HG02870 (cell line): ENCODE data around the gene PLD4.
"Not testable (repeated sequence)": the region's sequence is repeated elsewhere in the genome, so short reads cannot be mapped to it uniquely, and the experiment has no call there.

Experiments
- ATAC-seq: cut with Tn5 transposase; IDR thresholded peaks from one replicate; pipeline ENCODE4 v1.9.1; 2021; ENCODE audit warnings: mild to moderate bottlenecking, moderate library complexity; ENCODE audit not compliant: unreplicated experiment

PLD4 gene

GRCh38 chr14:104939666-104940410 is 15.2 kb downstream of the PLD4 start:
- ATAC-seq: no peak

DNA sequence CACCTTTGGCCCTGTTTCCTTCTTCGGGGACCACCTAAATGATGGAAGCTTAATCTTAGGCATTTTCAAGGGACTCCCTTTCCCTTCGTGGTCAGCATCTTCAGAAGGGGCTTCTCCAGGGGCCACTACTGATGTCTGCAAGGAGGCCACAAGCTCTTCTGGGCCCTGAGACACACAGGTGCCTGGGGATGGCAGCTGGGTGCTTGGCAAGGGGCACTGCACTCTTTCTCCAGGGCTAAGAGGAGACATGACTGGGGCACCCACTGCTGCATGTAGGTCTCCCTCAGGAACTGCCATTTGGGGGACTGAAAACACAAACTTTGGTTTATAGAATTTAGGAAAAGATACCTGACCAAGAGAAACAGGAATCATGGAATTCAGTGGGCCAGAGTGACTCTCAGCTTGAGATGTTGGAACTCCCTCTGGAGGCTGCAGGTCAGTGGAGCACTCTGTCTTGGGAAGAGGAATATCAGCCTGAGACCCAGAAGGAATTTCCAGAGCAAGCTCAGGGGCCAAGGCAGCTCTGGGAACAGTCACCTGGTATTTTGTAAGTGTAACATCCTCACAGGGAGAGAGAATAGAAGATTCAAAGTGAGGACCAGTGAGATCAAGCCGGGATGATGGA is 16.0 kb downstream of the PLD4 start:
- no peak for ATAC-seq

GRCh38 chr14:104941508-104942365 is 17.1 kb downstream of the PLD4 start:
- no peak for ATAC-seq

DNA sequence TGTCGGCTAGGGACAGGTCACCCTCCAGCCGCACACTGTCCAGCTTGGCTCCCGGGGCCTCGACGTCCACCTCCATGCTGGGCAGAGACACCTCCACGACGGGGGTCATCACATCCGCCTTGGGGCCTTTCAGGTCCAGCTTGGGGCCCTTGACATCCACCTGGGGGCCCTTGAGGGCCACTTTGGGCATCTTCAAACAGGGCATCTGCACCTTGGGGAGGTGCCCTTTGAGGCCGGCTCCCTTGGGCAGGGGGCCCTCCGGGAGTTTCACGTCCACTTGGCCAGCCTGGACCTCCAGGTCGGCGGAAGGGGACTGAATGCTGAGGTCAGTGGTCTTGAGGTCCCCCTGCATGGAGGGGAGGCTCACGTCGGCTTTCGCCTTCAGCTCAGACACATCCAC is 17.9 kb downstream of the PLD4 start:
- no peak for ATAC-seq

DNA sequence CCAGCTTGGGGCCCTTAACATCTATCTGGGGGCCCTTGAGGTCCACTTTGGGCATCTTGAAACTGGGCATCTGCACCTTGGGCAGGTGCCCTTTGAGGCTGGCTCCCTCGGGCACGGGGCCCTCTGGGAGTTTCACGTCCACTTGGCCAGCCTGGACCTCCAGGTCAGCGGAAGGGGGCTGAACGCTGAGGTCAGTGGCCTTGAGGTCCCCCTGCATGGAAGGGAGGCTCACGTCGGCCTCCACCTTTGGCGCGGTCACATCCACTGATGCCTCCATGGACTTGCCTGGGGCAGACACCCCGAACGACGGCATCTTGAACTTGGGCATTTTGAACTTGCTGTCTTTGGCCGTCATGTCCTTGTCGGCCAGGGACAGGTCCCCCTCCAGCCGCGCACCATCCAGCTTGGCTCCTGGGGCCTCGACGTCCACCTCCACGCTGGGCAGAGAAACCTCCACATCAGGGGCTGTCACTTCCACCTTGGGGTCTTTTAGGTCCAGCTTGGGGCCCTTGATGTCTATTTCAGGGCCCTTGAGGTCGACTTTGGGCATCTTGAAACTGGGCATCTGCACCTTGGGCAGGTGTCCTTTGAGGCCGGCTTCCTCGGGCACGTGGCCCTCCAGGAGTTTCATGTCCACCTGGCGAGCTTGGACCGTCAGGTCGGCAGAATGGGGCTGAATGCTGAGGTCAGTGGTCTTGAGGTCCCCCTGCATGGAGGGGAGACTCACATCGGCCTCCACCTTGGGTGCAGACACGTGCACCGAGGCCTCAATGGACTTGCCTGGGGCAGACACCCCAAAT is 18.7 kb downstream of the PLD4 start:
- ATAC-seq: not testable (repeated sequence)

- ATAC-seq: not testable (repeated sequence)
Observed at GRCh38 chr14:104944016-104944308, 19.3 kb downstream of the PLD4 start.

GRCh38 chr14:104944436-104945205 is 19.9 kb downstream of the PLD4 start:
- ATAC-seq: not testable (repeated sequence)

GRCh38 chr14:104945266-104945665 is 20.6 kb downstream of the PLD4 start:
- not testable (repeated sequence) for ATAC-seq

- not testable (repeated sequence) for ATAC-seq
Observed at GRCh38 chr14:104945986-104946965, 21.6 kb downstream of the PLD4 start.

GRCh38 chr14:104947201-104947600 is 22.5 kb downstream of the PLD4 start:
- ATAC-seq: not testable (repeated sequence)

DNA sequence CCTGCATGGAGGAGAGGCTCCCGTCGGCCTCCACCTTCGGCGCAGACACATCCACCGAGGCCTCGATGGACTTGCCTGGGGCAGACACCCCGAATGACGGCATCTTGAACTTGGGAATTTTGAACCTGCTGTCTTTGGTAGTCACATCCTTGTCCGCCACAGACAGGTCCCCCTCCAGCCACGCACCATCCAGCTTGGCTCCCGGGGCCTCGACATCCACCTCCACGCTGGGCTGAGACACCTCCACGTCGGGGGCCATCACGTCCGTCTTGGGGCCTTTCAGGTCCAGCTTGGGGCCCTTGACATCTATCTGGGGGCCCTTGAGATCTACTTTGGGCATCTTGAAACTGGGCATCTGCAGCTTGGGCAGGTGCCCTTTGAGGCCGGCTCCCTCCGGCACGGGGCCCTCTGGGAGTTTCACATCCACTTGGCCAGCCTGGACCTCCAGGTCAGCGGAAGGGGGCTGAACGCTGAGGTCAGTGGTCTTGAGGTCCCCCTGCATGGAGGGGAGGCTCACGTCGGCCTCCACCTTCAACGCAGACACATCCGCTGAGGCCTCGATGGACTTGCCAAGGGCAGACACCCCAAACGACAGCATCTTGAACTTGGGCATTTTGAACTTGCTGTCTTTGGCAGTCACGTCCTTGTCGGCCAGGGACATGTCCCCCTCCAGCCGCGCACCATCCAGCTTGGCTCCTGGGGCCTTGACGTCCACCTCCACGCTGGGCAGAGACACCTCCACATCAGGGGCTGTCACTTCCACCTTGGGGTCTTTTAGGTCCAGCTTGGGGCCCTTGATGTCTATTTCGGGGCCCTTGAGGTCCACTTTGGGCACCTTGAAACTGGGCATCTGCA is 23.4 kb downstream of the PLD4 start:
- not testable (repeated sequence) for ATAC-seq

DNA sequence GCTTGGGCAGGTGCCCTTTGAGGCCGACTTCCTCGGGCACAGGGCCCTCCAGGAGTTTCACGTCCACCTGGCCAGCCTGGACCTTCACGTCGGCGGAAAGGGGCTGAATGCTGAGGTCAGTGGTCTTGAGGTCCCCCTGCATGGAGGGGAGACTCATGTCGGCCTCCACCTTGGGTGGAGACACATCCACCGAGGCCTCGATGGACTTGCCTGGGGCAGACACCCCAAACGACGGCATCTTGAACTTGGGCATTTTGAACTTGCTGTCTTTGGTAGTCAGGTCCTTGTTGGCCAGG is 24.0 kb downstream of the PLD4 start:
- no peak for ATAC-seq

- not testable (repeated sequence) for ATAC-seq
Observed at GRCh38 chr14:104949406-104949955, 24.8 kb downstream of the PLD4 start.

GRCh38 chr14:104950021-104950420 is 25.3 kb downstream of the PLD4 start:
- ATAC-seq: no peak

DNA sequence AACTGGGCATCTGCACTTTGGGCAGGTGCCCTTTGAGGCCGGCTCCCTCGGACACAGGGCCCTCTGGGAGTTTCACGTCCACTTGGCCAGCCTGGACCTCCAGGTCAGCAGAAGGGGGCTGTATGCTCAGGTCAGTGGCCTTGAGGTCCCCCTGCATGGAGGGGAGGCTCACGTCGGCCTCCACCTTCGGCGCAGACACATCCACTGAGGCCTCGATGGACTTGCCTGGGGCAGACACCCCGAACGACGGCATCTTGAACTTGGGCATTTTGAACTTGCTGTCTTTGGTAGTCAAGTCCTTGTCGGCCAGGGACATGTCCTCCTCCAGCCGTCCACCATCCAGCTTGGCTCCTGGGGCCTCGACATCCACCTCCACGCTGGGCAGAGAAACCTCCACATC is 26.0 kb downstream of the PLD4 start:
- not testable (repeated sequence) for ATAC-seq

GRCh38 chr14:104951863-104952657 is 27.4 kb downstream of the PLD4 start:
- ATAC-seq: not testable (repeated sequence)

DNA sequence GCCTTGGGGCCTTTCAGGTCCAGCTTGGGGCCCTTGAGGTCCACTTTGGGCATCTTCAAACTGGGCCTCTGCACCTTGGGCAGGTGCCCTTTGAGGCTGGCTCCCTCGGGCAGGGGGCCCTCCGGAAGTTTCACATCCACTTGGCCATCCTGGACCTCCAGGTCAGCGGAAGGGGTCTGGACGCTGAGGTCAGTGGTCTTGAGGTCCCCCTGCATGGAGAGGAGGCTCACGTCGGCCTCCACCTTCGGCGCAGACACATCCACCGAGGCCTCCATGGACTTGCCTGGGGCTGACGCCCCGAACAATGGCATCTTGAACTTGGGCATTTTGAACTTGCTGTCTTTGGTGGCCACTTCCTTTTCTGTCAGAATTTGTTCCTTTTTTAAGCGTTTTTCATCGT is 28.4 kb downstream of the PLD4 start:
- no peak for ATAC-seq
